ENCODE data around the gene AMT. TPM values are rescaled to one million over a fixed set of nuclear protein-coding genes. Genes with fewer than 3 reads are reported as not detected.

AMT gene
- total and polyA plus RNA-seq, 8 donors, result 5.9 to 41.0 (median 32.3) TPM

GRCh38 chr3:49378249-49378895, 43.9 kb downstream of the AMT start:
- Histone ChIP-seq H3K27me3 (no peaks in the 10 kb centered on the region), H3K4me3 (no peak overlapping the region), H3K36me3 (peaks cover 0 to 21% of the 10 kb centered on the region in 2 donors), H3K9me3 (no peaks in the 10 kb centered on the region), H3K4me1 (peaks cover 5 to 96% of the 10 kb centered on the region in 2 donors), H3K27ac (peak overlapping the region in 1 of 2 donors; percentile 50)
- TF ChIP-seq CTCF (IDR thresholded peaks at IDR 0.05), result no peak
- peak in 1 of 4 donors; percentile 64 for DNase-seq
- ATAC-seq, result peak; percentile 90
- intact Hi-C loops (cut with DNase I), result no loop called here

GRCh38 chr3:49377483-49377882, 44.8 kb downstream of the AMT start:
- ATAC-seq, result peak; percentile 38
- peak overlapping the region in 1 of 2 donors; percentile 30 for H3K27ac ChIP-seq
- H3K27me3 ChIP-seq, result no peaks in the 10 kb centered on the region
- H3K4me3 ChIP-seq, result no peak overlapping the region
- no peak for TF ChIP-seq CTCF (IDR thresholded peaks at IDR 0.05)
- H3K9me3 ChIP-seq, result no peaks in the 10 kb centered on the region
- H3K4me1 ChIP-seq, result peaks cover 5 to 94% of the 10 kb centered on the region in 2 donors
- intact Hi-C loops (cut with DNase I), result no loop called here
- DNase-seq, result no peak
- peaks cover 0 to 30% of the 10 kb centered on the region in 2 donors for H3K36me3 ChIP-seq

- intact Hi-C loops (cut with DNase I), result no loop called here
- Histone ChIP-seq H3K27ac (no peak overlapping the region), H3K27me3 (no peaks in the 10 kb centered on the region), H3K4me3 (no peak overlapping the region), H3K9me3 (no peaks in the 10 kb centered on the region), H3K36me3 (peaks cover 0 to 85% of the 10 kb centered on the region in 2 donors), H3K4me1 (peaks cover 0 to 41% of the 10 kb centered on the region in 2 donors)
- no peak for TF ChIP-seq CTCF (IDR thresholded peaks at IDR 0.05)
- ATAC-seq (no peak), DNase-seq (no peak)
Observed at GRCh38 chr3:49371946-49372345, 50.3 kb downstream of the AMT start.

GRCh38 chr3:49370585-49371290, 51.5 kb downstream of the AMT start:
- H3K27ac ChIP-seq, result no peak overlapping the region
- H3K36me3 ChIP-seq, result peaks cover 0 to 97% of the 10 kb centered on the region in 2 donors
- intact Hi-C loops (cut with DNase I), result no loop called here
- peaks cover 0 to 31% of the 10 kb centered on the region in 2 donors for H3K4me1 ChIP-seq
- TF ChIP-seq CTCF (IDR thresholded peaks at IDR 0.05), result no peak
- no peak overlapping the region for H3K4me3 ChIP-seq
- H3K9me3 ChIP-seq, result no peaks in the 10 kb centered on the region
- no peak for DNase-seq
- ATAC-seq, result no peak
- H3K27me3 ChIP-seq, result no peaks in the 10 kb centered on the region

Other genes with a start within 250 kb of the AMT start
- gene C3orf62, start 145.2 kb downstream of the AMT start, total RNA-seq, result 1 to 10 TPM; 4.2 to 9.8 TPM
- 10 to 100 TPM; 10.2 to 13.7 (median 12.1) TPM for gene C3orf62, start 145.2 kb downstream of the AMT start, polyA plus RNA-seq (ENCODE audit: insufficient read length in 6 of 6)
- gene USP4, start 82.4 kb downstream of the AMT start, total RNA-seq, result 10 to 100 TPM; 57.7 to 72.9 TPM
- 10 to 100 TPM; 68.8 to 77.1 (median 73.6) TPM for gene USP4, start 82.4 kb downstream of the AMT start, polyA plus RNA-seq (ENCODE audit: insufficient read length in 6 of 6)
- gene GPX1, start 64.1 kb downstream of the AMT start, total RNA-seq, result 100 to 1,000 TPM; 468 to 518 TPM
- 100 to 1,000 TPM; 100 to 164 (median 131) TPM for gene GPX1, start 64.1 kb downstream of the AMT start, polyA plus RNA-seq (ENCODE audit: insufficient read length in 6 of 6)
- gene RHOA, start 10.5 kb downstream of the AMT start, total RNA-seq, result 100 to 1,000 TPM; 480 to 625 TPM
- gene RHOA, start 10.5 kb downstream of the AMT start, polyA plus RNA-seq (ENCODE audit: insufficient read length in 6 of 6), result 100 to 1,000 TPM; 467 to 545 (median 514) TPM
- 10 to 100 TPM; 37.2 to 41.5 TPM for gene TCTA, start 10.1 kb downstream of the AMT start, total RNA-seq
- gene TCTA, start 10.1 kb downstream of the AMT start, polyA plus RNA-seq (ENCODE audit: insufficient read length in 6 of 6), result 10 to 100 TPM; 17.7 to 24.4 (median 20.3) TPM
- 10 to 100 TPM; 17.1 to 23.4 TPM for gene NICN1, start 6.9 kb upstream of the AMT start, total RNA-seq
- 10 to 100 TPM; 20.0 to 28.6 (median 25.3) TPM for gene NICN1, start 6.9 kb upstream of the AMT start, polyA plus RNA-seq (ENCODE audit: insufficient read length in 6 of 6)
- gene DAG1, start 47.8 kb upstream of the AMT start, total RNA-seq, result 100 to 1,000 TPM in 1 of 2 donors, 10 to 100 TPM in 1; 87.9 to 116 TPM
- gene DAG1, start 47.8 kb upstream of the AMT start, polyA plus RNA-seq (ENCODE audit: insufficient read length in 6 of 6), result 10 to 100 TPM; 43.4 to 58.1 (median 50.4) TPM
- gene BSN, start 132.0 kb upstream of the AMT start, total RNA-seq, result under 1 TPM; 0.26 to 0.44 TPM
- gene BSN, start 132.0 kb upstream of the AMT start, polyA plus RNA-seq (ENCODE audit: insufficient read length in 6 of 6), result 1 to 10 TPM in 2 of 6 donors, under 1 TPM in 4; 0.67 to 1.1 (median 0.94) TPM